Neural progenitor cell (in vitro differentiated cells): ENCODE data around the gene TRIO. TPM values are rescaled to one million over a fixed set of nuclear protein-coding genes. Genes with fewer than 3 reads are reported as not detected.

Source experiments
- DNase-seq: peaks from one replicate; pipeline ENCODE4 v3.0.0-alpha.2; 2016; ENCODE audit warnings: low spot score
- H2AFZ ChIP-seq: fragments of 200-600 bp; sonication (generic); replicated peaks from 2 replicates; pipeline ENCODE4 v1.6.1; 2016; ENCODE audit warnings: antibody characterized with exemption
- H3F3A ChIP-seq: fragments of 200-600 bp; sonication (generic); 2 replicates; pipeline ENCODE4 v1.6.1; 2016; ENCODE audit warnings: antibody characterized with exemption, low read depth
- H3K27ac ChIP-seq: fragments of 200-600 bp; sonication (generic); 2 replicates; pipeline ENCODE4 v1.5.1; 2016; ENCODE audit warnings: mild to moderate bottlenecking
- H3K27me3 ChIP-seq: fragments of 200-600 bp; sonication (generic); 2 replicates; pipeline ENCODE4 v1.6.1; 2016; ENCODE audit warnings: mild to moderate bottlenecking, moderate library complexity
- H3K36me3 ChIP-seq: fragments of 200-600 bp; sonication (generic); 2 replicates; pipeline ENCODE4 v1.5.1; 2016
- H3K4me1 ChIP-seq: fragments of 200-600 bp; sonication (generic); 2 replicates; pipeline ENCODE4 v1.6.1; 2016; ENCODE audit warnings: mixed run types
- H3K4me2 ChIP-seq: fragments of 200-600 bp; sonication (generic); 2 replicates; pipeline ENCODE4 v1.6.1; 2016
- H3K4me3 ChIP-seq: fragments of 200-600 bp; sonication (generic); 2 replicates; pipeline ENCODE4 v1.5.1; 2016
- H3K79me2 ChIP-seq: fragments of 200-600 bp; sonication (generic); 2 replicates; pipeline ENCODE4 v1.6.1; 2016; ENCODE audit warnings: low read depth
- H3K9ac ChIP-seq: fragments of 200-600 bp; sonication (generic); 2 replicates; pipeline ENCODE4 v1.6.1; 2016
- H3K9me3 ChIP-seq: fragments of 200-600 bp; sonication (generic); 2 replicates; pipeline ENCODE4 v1.5.1; 2016; ENCODE audit warnings: low read depth
- H4K20me1 ChIP-seq: fragments of 200-600 bp; sonication (generic); 2 replicates; pipeline ENCODE4 v1.6.1; 2016; ENCODE audit warnings: low read depth
- H3K27ac Mint-ChIP-seq: 3 replicates; pipeline ENCODE4 v1.8.0; 2021; ENCODE audit warnings: mixed read lengths
- H3K27me3 Mint-ChIP-seq: 2 replicates; pipeline ENCODE4 v1.8.0; 2022; ENCODE audit warnings: low read depth, mild to moderate bottlenecking, inconsistent platforms, moderate library complexity, mixed read lengths; ENCODE audit not compliant: insufficient read depth
- H3K36me3 Mint-ChIP-seq: 3 replicates; pipeline ENCODE4 v1.8.0; 2021; ENCODE audit warnings: mixed read lengths
- H3K4me1 Mint-ChIP-seq: 3 replicates; pipeline ENCODE4 v1.8.0; 2021; ENCODE audit warnings: mixed read lengths
- H3K4me3 Mint-ChIP-seq: 3 replicates; pipeline ENCODE4 v1.8.0; 2021; ENCODE audit warnings: mild to moderate bottlenecking, moderate library complexity, mixed read lengths
- H3K9me3 Mint-ChIP-seq: 3 replicates; pipeline ENCODE4 v1.8.0; 2020; ENCODE audit warnings: mixed read lengths
- CTCF ChIP-seq: fragments of 200-600 bp; sonication (generic); IDR thresholded peaks from 2 replicates; pipeline ENCODE4 v1.5.1; 2017; ENCODE audit warnings: antibody characterized with exemption, mild to moderate bottlenecking
- EZH2 ChIP-seq: fragments of 200-600 bp; sonication (generic); IDR thresholded peaks from 2 replicates; pipeline ENCODE4 v1.6.1; 2017; ENCODE audit warnings: antibody characterized with exemption, mild to moderate bottlenecking, moderate library complexity
- EZH2phosphoT487 ChIP-seq: fragments of 200-600 bp; sonication (generic); IDR thresholded peaks from 2 replicates; pipeline ENCODE4 v1.6.1; 2017; ENCODE audit warnings: antibody characterized with exemption
- total RNA-seq: library from RNA; depleted of rRNA; stranded (reverse); fragments of >200 nt; gene quantifications from 2 replicates; pipeline ENCODE4 v1.2.3, GENCODE V29; 2015; ENCODE audit warnings: low replicate concordance

TRIO gene
- total RNA-seq, 1 donor from 2014 or later: 84.7 TPM

GRCh38 chr5:14331386-14331781, 188.2 kb downstream of the TRIO start:
- no peak overlapping the region for H3K4me3 ChIP-seq

GRCh38 chr5:14332038-14332631, 189.0 kb downstream of the TRIO start:
- no peaks in the 10 kb centered on the region for H3K36me3 ChIP-seq
- no peak overlapping the region for H3K4me3 ChIP-seq
- H3K4me1 ChIP-seq: peaks cover 10% of the 10 kb centered on the region

More at GRCh38 chr5:14331386-14331781, 188.2 kb downstream of the TRIO start:
- no peaks in the 10 kb centered on the region for H3F3A ChIP-seq
- Mint-ChIP-seq H3K36me3 (peaks cover 22% of the 10 kb centered on the region), H3K4me1 (no peaks in the 10 kb centered on the region), H3K27me3 (no peaks in the 10 kb centered on the region), H3K9me3 (no peaks in the 10 kb centered on the region), H3K27ac (no peak overlapping the region), H3K4me3 (no peak overlapping the region)
- no peak overlapping the region for H3K27ac ChIP-seq
- H3K27me3 ChIP-seq: no peaks in the 10 kb centered on the region
- DNase-seq: no peak
- H3K79me2 ChIP-seq: no peaks in the 10 kb centered on the region
- H3K9me3 ChIP-seq: no peaks in the 10 kb centered on the region
- TF ChIP-seq EZH2phosphoT487 (no peak), EZH2 (no peak), CTCF (no peak)
- H3K36me3 ChIP-seq: no peaks in the 10 kb centered on the region
- H2AFZ ChIP-seq: no peak overlapping the region
- no peak overlapping the region for H3K9ac ChIP-seq
- H4K20me1 ChIP-seq: peaks cover 19% of the 10 kb centered on the region
- no peak overlapping the region for H3K4me2 ChIP-seq
- H3K4me1 ChIP-seq: peaks cover 8% of the 10 kb centered on the region

GRCh38 chr5:14332746-14333145, 189.6 kb downstream of the TRIO start:
- peaks cover 26% of the 10 kb centered on the region for H3K36me3 Mint-ChIP-seq
- H4K20me1 ChIP-seq: peaks cover 8% of the 10 kb centered on the region
- H2AFZ ChIP-seq: no peak overlapping the region
- H3K4me3 ChIP-seq: no peak overlapping the region
- no peak overlapping the region for H3K9ac ChIP-seq
- no peaks in the 10 kb centered on the region for H3K36me3 ChIP-seq
- H3F3A ChIP-seq: no peaks in the 10 kb centered on the region
- no peaks in the 10 kb centered on the region for H3K27me3 Mint-ChIP-seq
- H3K9me3 Mint-ChIP-seq: no peaks in the 10 kb centered on the region
- H3K4me1 ChIP-seq: peaks cover 11% of the 10 kb centered on the region
- H3K4me3 Mint-ChIP-seq: no peak overlapping the region
- no peak overlapping the region for H3K4me2 ChIP-seq
- H3K9me3 ChIP-seq: no peaks in the 10 kb centered on the region
- no peak overlapping the region for H3K27ac Mint-ChIP-seq
- no peaks in the 10 kb centered on the region for H3K4me1 Mint-ChIP-seq
- H3K27me3 ChIP-seq: no peaks in the 10 kb centered on the region
- H3K79me2 ChIP-seq: no peaks in the 10 kb centered on the region
- no peak for TF ChIP-seq CTCF
- no peak for TF ChIP-seq EZH2
- TF ChIP-seq EZH2phosphoT487: no peak
- DNase-seq: no peak
- H3K27ac ChIP-seq: no peak overlapping the region

More at GRCh38 chr5:14332038-14332631, 189.0 kb downstream of the TRIO start:
- Mint-ChIP-seq H3K27me3 (no peaks in the 10 kb centered on the region), H3K9me3 (no peaks in the 10 kb centered on the region), H3K4me3 (no peak overlapping the region), H3K4me1 (no peaks in the 10 kb centered on the region), H3K27ac (no peak overlapping the region), H3K36me3 (peaks cover 23% of the 10 kb centered on the region)
- no peak overlapping the region for H3K9ac ChIP-seq
- no peaks in the 10 kb centered on the region for H3K27me3 ChIP-seq
- no peaks in the 10 kb centered on the region for H3K9me3 ChIP-seq
- no peak overlapping the region for H2AFZ ChIP-seq
- H3K79me2 ChIP-seq: no peaks in the 10 kb centered on the region
- peaks cover 12% of the 10 kb centered on the region for H4K20me1 ChIP-seq
- H3F3A ChIP-seq: no peaks in the 10 kb centered on the region
- no peak for TF ChIP-seq EZH2phosphoT487
- no peak for TF ChIP-seq CTCF
- TF ChIP-seq EZH2: no peak
- no peak overlapping the region for H3K4me2 ChIP-seq
- no peak for DNase-seq
- no peak overlapping the region for H3K27ac ChIP-seq
